Amygdala (tissue), 56 donors: Measurements from ENCODE around the gene MUC16.
"Not testable (repeated sequence)": the region's sequence is repeated elsewhere in the genome, so short reads cannot be mapped to it uniquely, and the experiment has no call there.

Source experiments
- DNase-seq, 56 donors: peaks; one replicate each; lab custom pipeline; 2025; lab: John Stamatoyannopoulos, UW

Gene MUC16

DNA sequence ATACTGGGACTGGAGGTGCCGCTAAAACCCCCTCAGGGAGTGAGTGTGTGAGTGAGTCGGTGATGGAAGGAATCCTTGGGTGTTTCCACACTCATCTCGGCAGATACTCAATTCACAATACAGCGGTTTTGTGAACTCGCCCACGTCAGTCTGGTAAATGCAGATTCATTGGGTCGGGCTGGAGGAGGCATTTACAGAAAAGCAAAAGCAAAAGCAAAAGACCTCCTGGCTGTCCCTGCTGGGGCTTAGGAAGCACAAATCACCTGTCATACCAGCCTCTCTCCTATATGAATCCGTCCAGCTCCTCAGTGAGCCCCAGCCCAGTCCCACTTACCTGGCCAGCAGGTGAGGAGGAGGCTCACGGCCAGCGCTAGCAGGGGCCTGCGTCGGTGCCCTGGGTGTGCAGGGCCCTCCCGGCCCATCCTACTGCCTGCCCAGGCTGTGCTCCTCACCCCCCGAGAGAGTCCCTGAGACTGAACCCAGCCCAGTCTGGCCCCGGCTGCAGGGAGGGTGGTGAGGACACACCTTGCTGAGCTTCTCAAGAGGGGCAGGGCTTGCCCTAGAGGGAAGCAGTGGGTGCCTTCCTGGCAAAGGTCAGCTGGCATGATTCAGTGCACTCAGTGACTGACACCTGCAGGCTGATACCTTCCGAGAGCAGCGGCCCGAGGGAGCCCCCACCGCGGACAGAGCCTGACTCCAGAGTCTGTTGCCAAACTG, at the start of gene MUC16:
TSS of gene MUC16 (minus strand) at position 475 of the 717 bp plus-strand sequence.
- no peak for DNase-seq

DNA sequence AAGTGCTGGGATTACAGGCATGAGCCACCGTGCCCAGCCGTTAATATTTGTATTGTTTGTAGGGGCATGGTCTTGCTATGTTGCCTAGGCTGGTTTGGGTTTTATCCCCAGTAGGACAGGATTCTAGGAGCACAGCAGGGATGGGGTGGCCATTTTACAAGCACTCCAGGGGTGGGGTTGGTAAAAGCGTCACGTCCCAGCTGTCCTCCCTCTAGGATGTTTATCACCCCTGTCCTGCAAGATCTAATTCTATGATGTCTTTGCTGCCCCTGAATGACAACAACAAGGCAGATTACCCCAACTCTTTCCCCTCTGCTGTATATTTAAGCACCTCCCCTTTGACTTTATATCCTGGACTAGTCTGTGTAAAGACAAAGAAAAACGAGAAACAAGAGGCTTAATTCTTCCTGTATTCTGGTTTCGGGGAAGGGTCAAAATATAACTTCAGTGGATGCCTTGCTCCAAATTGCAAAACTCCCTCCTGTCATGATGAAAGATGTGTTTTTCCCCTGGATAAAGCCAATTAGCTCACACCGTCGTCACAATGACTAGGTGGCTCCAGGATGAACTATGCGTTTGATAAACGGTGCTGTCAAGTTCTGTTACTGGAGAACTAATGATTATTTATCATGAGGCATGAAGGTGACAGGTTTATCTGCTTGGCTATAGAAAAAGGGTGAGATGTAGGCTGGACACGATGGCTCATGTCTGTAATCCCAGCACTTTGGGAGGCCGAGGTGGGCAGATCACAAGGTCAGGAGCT, 48.9 kb upstream of the MUC16 start:
- DNase-seq: no peak

DNA sequence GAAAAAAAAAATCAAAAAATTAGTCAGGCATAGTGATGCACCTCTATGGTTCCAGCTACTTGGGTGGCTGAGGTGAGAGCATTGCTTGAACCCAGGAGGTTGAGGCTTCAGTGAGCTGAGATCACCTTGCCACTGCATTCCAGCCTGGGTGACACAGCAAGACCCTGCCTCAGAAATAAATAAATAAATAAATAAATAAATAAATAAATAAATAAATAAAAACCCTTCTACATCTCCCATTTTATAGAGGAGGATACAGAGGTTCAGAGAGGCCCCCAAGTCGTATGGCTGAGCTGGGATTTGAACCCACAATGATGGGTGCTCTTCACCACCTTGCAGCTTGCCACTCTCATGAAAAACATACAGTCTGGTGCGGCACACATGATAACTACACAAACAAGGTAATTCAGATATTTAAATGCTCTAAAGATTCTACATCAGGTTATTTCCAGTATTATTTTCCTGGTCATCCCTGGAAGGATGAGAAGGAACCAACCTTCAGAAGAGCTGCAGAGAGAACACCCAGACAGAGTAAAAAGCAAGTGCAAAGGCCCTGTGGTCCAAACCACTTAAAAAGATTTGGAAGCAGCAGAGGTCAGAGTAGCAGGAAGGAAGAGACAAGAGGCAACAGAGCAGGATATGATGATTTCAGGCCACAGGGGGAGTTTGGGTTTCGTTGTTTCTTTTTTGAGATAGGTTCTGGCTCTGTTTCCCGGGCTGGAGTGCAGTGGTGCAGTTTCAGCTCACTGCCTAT, 47.5 kb upstream of the MUC16 start:
- no peak for DNase-seq

DNA sequence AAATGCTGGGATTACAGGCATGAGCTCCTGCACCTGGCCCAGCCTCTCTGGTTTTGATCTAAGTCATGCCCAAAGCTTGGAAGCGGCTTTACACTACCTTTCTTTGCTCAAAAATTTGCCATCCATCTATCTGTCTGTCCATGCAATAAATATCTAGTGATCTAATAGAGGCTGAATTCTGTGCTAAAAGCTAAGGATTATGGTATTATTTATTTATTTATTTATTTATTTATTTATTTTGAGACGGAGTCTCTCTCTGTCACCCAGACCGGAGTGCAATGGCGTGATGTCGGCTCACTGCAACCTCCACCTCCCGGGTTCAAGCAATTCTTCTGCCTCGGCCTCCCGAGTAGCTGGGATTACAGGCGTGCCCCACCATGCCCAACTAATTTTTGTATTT, 45.9 kb upstream of the MUC16 start:
- not testable (repeated sequence) for DNase-seq

DNA sequence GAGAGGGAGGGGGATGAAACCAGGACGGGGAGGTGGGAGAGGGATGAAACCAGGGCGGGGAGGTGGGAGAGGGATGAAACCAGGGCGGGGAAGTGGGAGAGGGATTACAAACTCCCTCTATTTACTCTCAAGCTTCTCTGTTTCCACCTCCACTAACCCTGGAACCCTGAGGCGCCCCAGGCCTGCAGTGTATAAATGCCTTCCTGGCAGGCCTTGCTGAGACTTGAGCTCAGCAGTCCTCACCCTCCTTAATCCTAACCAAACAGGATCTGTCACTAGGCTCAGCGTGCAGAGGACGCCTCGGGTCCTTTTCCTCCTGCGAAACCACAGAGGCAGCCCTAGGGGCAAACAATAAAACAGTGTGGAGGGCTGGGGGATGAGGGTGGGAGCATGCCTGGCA, 44.6 kb upstream of the MUC16 start:
- DNase-seq: no peak

DNA sequence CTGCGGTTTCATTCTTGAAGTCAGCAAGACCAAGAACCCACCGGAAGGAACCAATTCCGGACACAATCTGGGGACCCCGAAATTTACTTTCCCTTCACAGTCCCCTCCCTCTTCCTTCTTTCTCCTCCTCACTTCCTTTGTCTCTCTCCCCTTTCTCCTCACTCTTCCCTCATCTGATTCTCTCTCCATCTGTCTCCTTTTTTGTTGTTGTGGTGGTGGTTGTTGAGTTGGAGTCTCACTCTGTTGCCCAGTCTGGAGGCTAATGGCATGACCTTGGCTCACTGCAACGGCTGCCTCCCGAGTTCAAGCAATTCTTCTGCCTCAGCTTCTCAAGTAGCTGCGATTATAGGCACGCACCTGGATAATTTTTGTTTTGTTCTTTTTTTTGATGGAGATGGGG, 44.0 kb upstream of the MUC16 start:
- no peak for DNase-seq

DNA sequence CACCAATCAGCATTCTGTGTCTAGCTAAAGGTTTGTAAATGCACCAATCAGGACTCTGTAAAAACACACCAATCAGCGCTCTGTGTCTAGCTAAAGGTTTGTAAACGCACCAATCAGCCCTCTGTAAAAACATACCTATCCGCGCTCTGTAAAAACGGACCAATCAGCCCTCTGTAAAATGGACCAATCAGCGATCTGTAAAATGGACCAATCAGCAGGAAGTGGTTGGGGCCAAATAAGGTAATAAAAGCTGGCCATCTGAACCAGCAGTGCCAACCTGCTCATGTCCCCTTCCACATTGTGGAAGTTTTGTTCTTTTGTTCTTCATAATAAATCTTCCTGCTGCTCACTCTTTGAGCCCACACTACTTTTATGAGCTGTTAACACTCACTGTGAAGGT, 43.5 kb upstream of the MUC16 start:
- DNase-seq: not testable (repeated sequence)

DNA sequence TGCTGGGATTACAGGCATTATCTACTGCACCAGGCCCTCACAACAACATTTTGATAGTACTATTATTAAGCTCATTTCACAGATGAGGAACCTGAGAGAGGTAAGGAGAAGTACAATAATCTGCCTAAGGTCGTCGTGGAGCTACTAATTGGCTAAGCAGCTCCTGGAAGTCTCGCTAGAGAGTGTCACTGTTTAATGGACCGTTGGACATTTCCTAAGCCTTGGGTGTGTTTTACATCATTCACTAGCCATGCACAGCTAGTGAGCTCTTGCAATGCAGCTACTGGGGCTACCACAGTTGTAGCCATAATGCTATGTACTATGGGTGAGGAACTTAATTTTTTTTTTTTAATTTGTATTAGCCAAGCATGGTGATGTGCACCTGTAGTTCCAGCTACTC, 42.7 kb upstream of the MUC16 start:
- DNase-seq: no peak

DNA sequence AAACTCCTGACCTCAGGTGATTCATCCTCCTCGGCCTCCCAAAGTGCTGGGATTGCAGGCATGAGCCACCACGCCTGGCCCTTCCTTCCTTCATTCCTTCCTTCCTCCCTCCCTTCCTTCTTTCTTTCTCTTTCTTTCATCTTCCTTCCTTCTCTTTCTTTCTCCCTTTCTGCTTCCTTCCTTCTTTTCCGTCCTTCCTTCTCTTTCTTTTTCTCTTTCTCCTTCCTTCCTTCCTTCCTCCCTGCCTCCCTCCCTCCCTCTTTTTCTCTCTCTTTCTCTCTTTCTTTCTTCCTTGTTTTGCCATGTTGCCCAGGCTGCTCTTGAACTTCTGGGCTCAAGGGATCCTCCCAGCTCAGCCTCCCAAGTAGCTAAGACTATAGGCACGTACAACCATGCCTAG, 36.5 kb upstream of the MUC16 start:
- DNase-seq: no peak

DNA sequence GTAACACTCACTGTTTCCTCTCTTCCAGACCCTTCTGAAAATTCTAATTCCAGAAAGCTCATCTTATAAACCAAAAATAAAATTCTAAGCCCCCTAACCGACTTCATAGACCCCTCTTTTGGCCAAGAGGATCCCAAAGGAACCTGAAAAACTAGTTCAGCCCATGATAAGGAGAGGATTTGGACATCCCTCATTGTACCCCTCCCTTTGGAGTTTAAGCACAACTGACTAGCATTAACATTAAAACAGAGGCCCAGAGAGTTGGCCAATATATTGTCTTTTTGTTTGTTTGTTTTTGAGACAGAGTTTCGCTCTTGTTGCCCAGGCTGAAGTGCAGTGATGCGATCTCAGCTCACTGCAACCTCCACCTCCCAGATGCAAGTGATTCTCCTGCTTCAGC, 34.2 kb upstream of the MUC16 start:
- no peak for DNase-seq

DNA sequence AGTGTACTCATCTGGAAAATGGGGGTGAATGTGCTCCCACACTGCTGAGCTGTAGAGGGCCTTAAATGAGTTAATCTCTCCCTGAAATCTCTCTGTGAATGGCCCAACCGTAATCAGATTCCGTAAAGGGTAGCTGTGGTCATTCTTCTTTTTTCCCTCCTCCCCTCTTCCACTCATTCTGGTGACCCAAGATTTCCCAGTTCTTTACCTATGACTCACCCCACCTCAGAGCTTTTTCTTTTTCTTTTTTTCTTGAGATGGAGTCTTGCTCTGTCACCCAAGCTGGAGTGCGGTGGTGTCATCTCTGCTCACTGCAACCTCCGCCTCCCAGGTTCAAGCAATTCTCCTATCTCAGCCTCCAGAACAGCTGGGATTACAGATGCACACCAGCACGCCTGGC, 33.3 kb upstream of the MUC16 start:
- DNase-seq: no peak

DNA sequence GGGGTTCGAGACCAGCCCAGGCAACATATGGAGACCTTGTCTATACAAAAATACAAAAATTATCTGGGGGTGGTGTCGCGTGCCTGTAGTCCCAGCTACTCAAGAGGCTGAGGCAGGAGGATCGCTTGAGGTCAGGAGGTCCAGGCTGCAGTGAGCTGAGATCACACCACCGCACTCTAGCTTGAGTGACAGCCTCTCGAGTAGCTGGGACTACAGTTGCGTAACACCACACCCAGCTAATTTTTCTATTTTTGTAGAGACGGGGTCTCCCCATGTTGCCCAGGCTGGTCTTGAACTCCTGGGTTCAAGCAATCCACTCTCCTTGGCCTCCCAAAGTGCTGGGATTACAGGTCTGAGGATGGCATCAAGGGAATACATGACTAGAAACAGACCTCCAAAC, 30.8 kb upstream of the MUC16 start:
- no peak for DNase-seq

DNA sequence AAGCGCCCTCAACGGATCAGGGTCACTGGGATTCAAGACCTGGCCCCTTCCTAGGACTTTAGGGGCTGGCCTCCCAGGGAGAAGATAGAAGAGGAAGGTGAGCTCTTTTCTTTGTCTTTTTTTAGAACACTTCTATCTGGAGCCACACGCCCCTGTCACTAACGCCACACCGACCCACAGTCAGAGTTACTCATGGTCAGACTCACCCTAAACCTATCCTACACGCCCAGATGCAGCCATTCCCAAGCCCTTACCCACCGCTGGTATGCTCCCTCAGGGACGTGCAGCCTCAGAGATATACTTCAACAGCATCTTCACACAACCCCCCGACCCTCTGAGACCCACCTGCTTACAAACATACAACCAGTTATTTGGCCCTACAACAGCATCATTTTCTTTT, 29.9 kb upstream of the MUC16 start:
- DNase-seq: no peak

DNA sequence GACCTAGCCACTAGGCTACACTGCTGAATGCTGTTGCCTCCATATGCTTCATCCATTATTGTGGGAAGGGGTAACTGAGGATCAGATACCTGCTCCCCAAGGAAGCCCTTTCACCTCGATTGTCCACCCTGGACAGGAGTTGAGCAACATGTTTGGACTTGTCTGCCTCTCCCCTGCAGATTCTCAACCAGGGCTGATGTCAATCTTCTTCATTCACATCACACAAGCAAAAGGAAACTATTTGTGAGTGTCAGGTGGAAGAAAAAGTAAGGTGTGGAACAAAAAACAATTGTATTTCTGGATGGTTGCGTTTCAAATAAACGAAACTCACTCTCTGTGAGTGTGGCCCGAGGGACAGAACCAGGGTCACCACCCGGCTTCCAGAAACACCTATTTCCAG, 29.5 kb upstream of the MUC16 start:
- no peak for DNase-seq

DNA sequence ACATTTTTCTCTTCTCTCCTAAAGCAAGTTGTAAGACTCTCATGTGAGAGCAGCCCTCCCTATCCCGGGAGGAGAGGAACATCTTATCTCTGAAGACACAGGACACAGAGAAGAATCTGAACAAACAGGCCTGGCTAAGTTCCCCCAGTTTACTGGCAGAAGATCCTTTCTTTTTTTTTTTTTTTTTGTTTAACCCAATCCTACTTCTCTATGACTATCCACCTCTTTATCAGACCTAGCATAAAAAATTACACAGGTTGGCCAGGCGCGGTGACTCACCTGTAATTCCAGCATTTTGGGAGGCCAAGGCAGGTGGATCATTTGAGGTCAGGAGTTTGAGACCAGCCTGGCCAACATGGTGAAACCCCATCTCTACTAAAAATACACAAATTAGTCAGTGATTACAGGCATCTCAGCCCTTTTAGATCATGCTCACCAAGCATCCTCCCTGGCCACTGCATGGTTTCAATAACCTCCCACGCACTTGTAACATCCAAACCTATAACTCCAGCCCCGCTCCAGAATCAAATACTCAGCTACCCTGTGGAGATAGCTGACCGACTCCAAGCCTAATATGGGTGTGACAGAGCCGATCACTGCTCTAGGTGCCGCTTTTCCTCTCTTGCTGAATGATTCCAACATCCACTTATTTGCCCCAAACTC, 27.3 kb upstream of the MUC16 start:
- DNase-seq: no peak

DNA sequence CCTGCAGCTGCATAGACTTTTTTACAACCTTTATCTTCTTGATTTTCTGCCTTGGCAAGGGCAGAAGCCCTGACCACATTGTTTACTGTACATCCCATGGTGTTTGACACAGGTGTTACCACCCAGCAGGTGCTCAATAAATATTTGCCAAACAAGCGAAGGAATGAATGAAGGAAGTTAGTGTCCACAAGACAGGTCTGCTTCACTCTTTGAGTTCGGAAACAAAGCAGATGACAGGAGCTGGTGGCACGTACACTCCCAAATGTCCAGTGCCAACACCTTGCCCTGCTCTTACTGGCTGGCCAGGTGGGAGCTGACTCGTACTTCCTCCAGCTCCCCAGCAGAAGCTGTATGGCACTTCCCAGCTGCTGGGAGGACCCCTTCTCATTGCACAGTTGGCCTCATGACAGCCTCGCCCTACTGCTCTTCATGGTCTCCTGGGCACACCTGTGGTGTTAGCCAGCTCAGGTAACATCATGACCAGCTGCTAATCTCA, 22.0 kb upstream of the MUC16 start:
- no peak for DNase-seq

DNA sequence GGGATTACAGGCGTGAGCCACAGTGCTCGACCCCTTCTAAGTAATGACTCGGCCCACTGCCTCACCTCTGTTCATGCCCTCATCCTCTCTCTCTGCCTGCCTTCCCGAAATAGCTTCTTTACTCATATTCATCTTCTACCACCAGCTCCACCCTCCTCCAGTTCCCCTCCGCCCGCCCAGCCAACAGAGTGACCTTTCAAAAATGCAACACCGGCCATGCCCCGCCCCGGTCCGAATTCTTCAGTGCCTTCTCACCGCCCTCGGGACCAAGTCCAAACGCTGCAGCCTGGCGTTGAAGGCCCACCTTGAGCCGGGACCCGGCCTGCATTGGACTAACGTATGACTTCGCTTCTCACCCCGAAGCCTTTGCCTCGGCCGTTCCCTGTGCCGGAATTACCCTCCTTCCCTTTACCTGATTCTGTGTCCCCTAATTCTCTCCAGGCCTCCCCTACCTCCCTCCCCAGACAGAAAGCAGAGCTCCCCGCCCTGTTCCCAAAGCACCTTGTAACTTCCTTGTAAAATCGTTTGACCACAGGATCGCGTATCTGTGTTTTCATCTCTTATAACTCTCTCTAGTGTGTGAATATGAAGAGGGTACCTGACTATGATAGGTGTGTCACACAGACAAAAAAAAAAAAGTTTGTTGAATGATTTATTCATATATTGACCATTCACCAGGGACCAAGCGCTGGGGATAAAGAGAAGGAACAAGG, 8.1 kb upstream of the MUC16 start:
- DNase-seq: no peak

DNA sequence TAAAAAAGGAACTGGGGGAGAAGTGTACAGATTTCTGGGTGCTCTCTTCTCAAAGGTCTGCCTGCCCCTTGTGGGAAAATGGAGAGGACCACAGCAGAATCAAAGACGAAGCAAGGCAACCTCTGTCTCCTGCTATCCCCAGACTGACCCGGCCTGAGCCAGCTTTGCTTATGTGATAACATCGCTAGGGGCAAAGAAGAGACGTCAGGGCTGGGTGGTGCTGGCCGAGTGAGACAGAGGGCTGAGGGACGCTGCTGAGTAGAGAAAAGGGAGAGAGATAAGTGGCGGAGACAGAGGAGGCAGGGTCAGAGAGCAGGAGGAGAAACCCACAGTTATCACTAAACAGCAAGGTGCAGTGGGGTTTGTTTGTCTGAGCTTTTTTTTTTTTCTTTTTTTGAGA, 4.6 kb upstream of the MUC16 start:
- no peak for DNase-seq

DNA sequence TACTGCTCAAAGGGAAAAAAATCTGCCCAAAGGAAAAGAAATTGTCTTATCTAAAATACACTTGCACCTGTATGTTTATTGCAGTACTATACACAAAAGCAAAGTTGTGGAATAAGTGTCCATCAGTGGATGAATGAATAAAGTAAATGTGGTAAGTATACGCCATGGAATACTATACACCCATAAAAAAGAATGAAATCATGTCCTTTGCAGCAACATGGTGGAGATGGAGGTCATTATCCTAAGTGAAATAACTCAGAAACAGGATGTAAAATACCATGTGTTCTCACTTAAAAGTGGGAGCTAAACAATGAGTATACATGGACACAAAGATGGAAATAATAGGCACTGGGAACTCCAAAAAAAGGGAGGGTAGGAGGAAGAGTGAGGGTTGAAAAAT, 3.8 kb upstream of the MUC16 start:
- no peak for DNase-seq

DNA sequence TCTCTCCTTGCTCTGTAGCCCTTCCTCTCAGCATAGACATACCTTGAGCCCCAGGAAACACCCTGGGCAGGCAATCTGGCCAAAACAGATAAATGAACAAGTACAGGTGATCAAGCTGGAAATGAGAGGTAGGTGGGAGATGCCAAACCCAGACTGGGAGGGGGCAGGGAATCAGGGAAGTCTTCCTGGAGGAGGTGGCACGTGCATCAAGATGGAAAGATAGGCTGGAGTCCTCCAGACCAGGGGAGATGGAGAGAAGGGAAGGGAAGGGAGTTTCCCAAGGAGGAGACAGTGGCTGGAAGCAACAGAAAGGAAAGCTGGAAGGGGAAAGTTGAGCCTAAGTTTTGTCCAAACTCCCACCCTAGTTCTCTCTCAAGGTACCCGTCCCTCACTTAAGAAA, 1.7 kb upstream of the MUC16 start:
- DNase-seq: no peak
